ENCODE data around the gene GPATCH2. TPM values are rescaled to one million over a fixed set of nuclear protein-coding genes. Genes with fewer than 3 reads are reported as not detected.
A peak's percentile ranks its signal among the peaks of the same experiment; 100 is the strongest.

Gene GPATCH2
- total RNA-seq, 2 experiments from 2014 or later, result 6.0 to 6.6 TPM

DNA sequence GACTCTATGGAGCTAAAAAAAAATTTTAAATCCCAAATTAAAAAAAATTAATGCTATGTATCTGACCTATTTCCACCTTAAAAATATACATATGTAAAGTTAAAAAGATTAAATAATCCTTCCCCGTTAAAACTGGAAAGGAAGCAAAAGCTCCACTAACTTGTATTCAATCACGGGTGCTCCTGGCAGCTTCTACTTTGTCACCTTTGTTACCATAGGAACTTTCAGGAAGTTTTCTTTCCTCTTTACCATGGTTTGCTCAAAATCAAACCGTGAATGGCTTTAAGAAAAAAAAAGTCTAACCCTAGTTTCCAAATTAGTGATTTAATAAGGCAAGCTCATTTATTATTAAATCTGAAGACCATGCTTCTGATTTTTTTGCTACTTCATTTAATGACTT lies 3.5 kb downstream of the GPATCH2 start:
- peaks cover 41% of the 10 kb centered on the region for H3K4me1 Mint-ChIP-seq (ENCODE audit: low read depth)
- H3K36me3 Mint-ChIP-seq (ENCODE audit: low read depth), result peaks cover 3% of the 10 kb centered on the region
- intact Hi-C loops (cut with micrococcal nuclease), result no loop called here
- H3K4me3 Mint-ChIP-seq, result no peak overlapping the region
- TF ChIP-seq, protein P1, sequence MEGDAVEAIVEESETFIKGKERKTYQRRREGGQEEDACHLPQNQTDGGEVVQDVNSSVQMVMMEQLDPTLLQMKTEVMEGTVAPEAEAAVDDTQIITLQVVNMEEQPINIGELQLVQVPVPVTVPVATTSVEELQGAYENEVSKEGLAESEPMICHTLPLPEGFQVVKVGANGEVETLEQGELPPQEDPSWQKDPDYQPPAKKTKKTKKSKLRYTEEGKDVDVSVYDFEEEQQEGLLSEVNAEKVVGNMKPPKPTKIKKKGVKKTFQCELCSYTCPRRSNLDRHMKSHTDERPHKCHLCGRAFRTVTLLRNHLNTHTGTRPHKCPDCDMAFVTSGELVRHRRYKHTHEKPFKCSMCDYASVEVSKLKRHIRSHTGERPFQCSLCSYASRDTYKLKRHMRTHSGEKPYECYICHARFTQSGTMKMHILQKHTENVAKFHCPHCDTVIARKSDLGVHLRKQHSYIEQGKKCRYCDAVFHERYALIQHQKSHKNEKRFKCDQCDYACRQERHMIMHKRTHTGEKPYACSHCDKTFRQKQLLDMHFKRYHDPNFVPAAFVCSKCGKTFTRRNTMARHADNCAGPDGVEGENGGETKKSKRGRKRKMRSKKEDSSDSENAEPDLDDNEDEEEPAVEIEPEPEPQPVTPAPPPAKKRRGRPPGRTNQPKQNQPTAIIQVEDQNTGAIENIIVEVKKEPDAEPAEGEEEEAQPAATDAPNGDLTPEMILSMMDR (IDR thresholded peaks at IDR 0.05), result no peak
- DNase-seq, result no peak
- no peak overlapping the region for H3K27ac Mint-ChIP-seq
- no peak for ATAC-seq
- H3K9me3 Mint-ChIP-seq, result no peaks in the 10 kb centered on the region
- POLR2A ChIA-PET, result no interaction called here
- H3K27me3 Mint-ChIP-seq, result no peaks in the 10 kb centered on the region
- CTCF ChIA-PET, result interaction anchor here (1.0 to 1.1 kb wide), 2 partner anchors 9 to 16 kb away, joined by 3 read pairs; no protein-coding TSS in a partner anchor

- POLR2A ChIA-PET, result interaction anchor here (0.6 kb wide), 1 partner anchor 107 kb away, joined by 4 read pairs; no protein-coding TSS in a partner anchor
- intact Hi-C loops (cut with micrococcal nuclease), result no loop called here
- TF ChIP-seq, protein P1 (IDR thresholded peaks at IDR 0.05), result no peak
- Mint-ChIP-seq H3K36me3 (ENCODE audit: low read depth) (peaks cover 3% of the 10 kb centered on the region), H3K4me3 (no peak overlapping the region), H3K27me3 (no peaks in the 10 kb centered on the region), H3K4me1 (ENCODE audit: low read depth) (peaks cover 43% of the 10 kb centered on the region), H3K27ac (no peak overlapping the region), H3K9me3 (no peaks in the 10 kb centered on the region)
- ATAC-seq (peak; percentile 47), DNase-seq (no peak)
- CTCF ChIA-PET, result no interaction called here
Observed at GRCh38 chr1:217626321-217626720, 4.6 kb downstream of the GPATCH2 start.

- intact Hi-C loops (cut with micrococcal nuclease), result loop anchor here (5.0 kb wide), 1 partner anchor 140 kb away; no protein-coding TSS in a partner anchor
- TF ChIP-seq, protein P1 (IDR thresholded peaks at IDR 0.05), result no peak
- H3K4me1 Mint-ChIP-seq (ENCODE audit: low read depth), result peaks cover 32% of the 10 kb centered on the region
- CTCF ChIA-PET, result interaction anchor here (0.6 to 0.9 kb wide), 3 partner anchors 9 to 674 kb away, joined by 3 to 4 read pairs (median 4); partner anchors contain the start of genes GPATCH2 and SPATA17
- POLR2A ChIA-PET, result interaction anchor here (1.4 kb wide), 1 partner anchor 9 kb away, joined by 11 read pairs; the partner anchor contains the start of genes GPATCH2 and SPATA17
- ATAC-seq (no peak), DNase-seq (no peak)
- peaks cover 21% of the 10 kb centered on the region for H3K36me3 Mint-ChIP-seq (ENCODE audit: low read depth)
- no peak overlapping the region for H3K4me3 Mint-ChIP-seq
- no peak overlapping the region for H3K27ac Mint-ChIP-seq
- no peaks in the 10 kb centered on the region for H3K27me3 Mint-ChIP-seq
- H3K9me3 Mint-ChIP-seq, result no peaks in the 10 kb centered on the region
Observed at GRCh38 chr1:217622042-217622441, 8.8 kb downstream of the GPATCH2 start.

DNA sequence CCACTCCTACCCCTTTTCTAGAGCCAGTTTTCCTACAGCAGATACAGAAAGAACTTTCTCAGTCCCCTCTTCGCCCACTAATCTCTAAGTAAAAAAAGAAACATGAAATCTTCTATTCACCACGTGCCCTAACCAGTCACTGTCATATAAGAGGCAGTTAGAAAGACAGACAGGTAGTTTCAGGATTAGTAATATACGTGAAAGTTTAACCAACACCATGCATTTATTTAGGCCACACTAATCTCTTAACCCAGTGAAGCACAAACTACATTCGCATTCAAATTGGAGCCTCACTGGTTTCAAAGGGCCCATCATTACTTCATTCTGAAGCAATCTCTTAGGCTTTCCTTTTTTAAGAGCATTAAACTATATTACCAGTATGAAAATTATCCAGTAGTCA lies 10.1 kb downstream of the GPATCH2 start:
- peaks cover 30% of the 10 kb centered on the region for H3K4me1 Mint-ChIP-seq (ENCODE audit: low read depth)
- intact Hi-C loops (cut with micrococcal nuclease), result loop anchor here (5.0 kb wide), 1 partner anchor 139 kb away; no protein-coding TSS in a partner anchor
- peaks cover 25% of the 10 kb centered on the region for H3K36me3 Mint-ChIP-seq (ENCODE audit: low read depth)
- no peak overlapping the region for H3K4me3 Mint-ChIP-seq
- ATAC-seq (peak; percentile 98), DNase-seq (no peak)
- H3K9me3 Mint-ChIP-seq, result no peaks in the 10 kb centered on the region
- H3K27me3 Mint-ChIP-seq, result no peaks in the 10 kb centered on the region
- H3K27ac Mint-ChIP-seq, result no peak overlapping the region
- CTCF ChIA-PET, result no interaction called here
- POLR2A ChIA-PET, result no interaction called here
- TF ChIP-seq, protein P1 (IDR thresholded peaks at IDR 0.05), result no peak

- ChIA-PET CTCF (no interaction called here), POLR2A (no interaction called here)
- intact Hi-C loops (cut with micrococcal nuclease), result no loop called here
- TF ChIP-seq, protein P1 (IDR thresholded peaks at IDR 0.05), result no peak
- no peaks in the 10 kb centered on the region for H3K27me3 Mint-ChIP-seq
- peaks cover 26% of the 10 kb centered on the region for H3K36me3 Mint-ChIP-seq (ENCODE audit: low read depth)
- DNase-seq (no peak), ATAC-seq (no peak)
- H3K9me3 Mint-ChIP-seq, result no peaks in the 10 kb centered on the region
- no peak overlapping the region for H3K27ac Mint-ChIP-seq
- H3K4me1 Mint-ChIP-seq (ENCODE audit: low read depth), result peaks cover 27% of the 10 kb centered on the region
- no peak overlapping the region for H3K4me3 Mint-ChIP-seq
Observed at GRCh38 chr1:217617126-217617525, 13.8 kb downstream of the GPATCH2 start.
